K562 (cell line): ENCODE measurements around the gene ECM1. TPM values are rescaled to one million over a fixed set of nuclear protein-coding genes. Genes with fewer than 3 reads are reported as not detected.

Source experiments
- ARNT ChIP-seq, 2 experiments: fragments of 450-650 bp; IDR thresholded peaks; 2 replicates each; pipeline ENCODE4 v1.6.1; 2016; ENCODE audit warnings: mild to moderate bottlenecking in 1 of 2
- CBX8 ChIP-seq: fragments of 200-600 bp; sonication (generic); IDR thresholded peaks from 2 replicates; pipeline ENCODE4 v1.6.1; 2012; ENCODE audit warnings: borderline replicate concordance, mixed run types, low read depth, mild to moderate bottlenecking, moderate library complexity, mixed read lengths, low read length, control low read depth, inconsistent platforms; ENCODE audit not compliant: poor library complexity, severe bottlenecking; ENCODE audit errors: extremely low read depth
- CHD1 ChIP-seq: fragments of 200-600 bp; sonication (generic); IDR thresholded peaks from one replicate; pipeline ENCODE4 v1.6.1; 2012; ENCODE audit warnings: mild to moderate bottlenecking, moderate library complexity, low read length, inconsistent platforms
- CREB3L1 ChIP-seq: fragments of 450-650 bp; IDR thresholded peaks from 2 replicates; pipeline ENCODE4 v1.6.1; 2014; ENCODE audit warnings: low read depth, mild to moderate bottlenecking, moderate library complexity, borderline replicate concordance
- CREM ChIP-seq: IDR thresholded peaks from 2 replicates; pipeline ENCODE4 v1.6.1; 2014; ENCODE audit warnings: antibody characterized with exemption, low read depth
- FOSL1 ChIP-seq: fragments of 200-800 bp; sonication (Bioruptor generic); conservative IDR thresholded peaks from 2 replicates; pipeline ENCODE4 v1.6.1; 2016; ENCODE audit warnings: missing genetic modification characterization, missing compliant biosample characterization
- GATAD2A ChIP-seq: fragments of 450-650 bp; IDR thresholded peaks from 2 replicates; pipeline ENCODE4 v1.6.1; 2017
- HEY1 ChIP-seq: fragments of 250-450 bp; sonication (Bioruptor Pico); IDR thresholded peaks from 2 replicates; pipeline ENCODE4 v1.5.0; 2020; ENCODE audit warnings: mild to moderate bottlenecking, moderate library complexity, borderline replicate concordance
- HINFP ChIP-seq: fragments of 450-650 bp; conservative IDR thresholded peaks from 2 replicates; pipeline ENCODE4 v1.6.1; 2016; ENCODE audit warnings: missing genetic modification characterization, low read depth, mild to moderate bottlenecking, control low read depth, missing compliant biosample characterization
- HNRNPLL ChIP-seq: fragments of 200-400 bp; formaldehyde crosslinking; IDR thresholded peaks from 2 replicates; pipeline ENCODE4 v1.6.1; 2017; ENCODE audit warnings: low read length, low read depth, mild to moderate bottlenecking; ENCODE audit not compliant: poor library complexity, severe bottlenecking
- HOXB6 ChIP-seq: fragments of 250-450 bp; sonication (Bioruptor Pico); IDR thresholded peaks from 2 replicates; pipeline ENCODE4 v1.5.1; 2022; ENCODE audit warnings: mild to moderate bottlenecking, borderline replicate concordance
- KDM4B ChIP-seq, 2 experiments: fragments of 450-650 bp in 1 of 2; sonication (generic) in 1 of 2; IDR thresholded peaks; 2 replicates each; pipeline ENCODE4 v1.6.1; 2016 to 2017; ENCODE audit warnings: borderline replicate concordance in 2 of 2, antibody characterized with exemption in 1 of 2, low read depth in 1 of 2, mild to moderate bottlenecking in 1 of 2
- MBD2 ChIP-seq: sonication (generic); IDR thresholded peaks from 2 replicates; pipeline ENCODE4 v1.6.1; 2016; ENCODE audit warnings: low read depth, borderline replicate concordance
- NEUROD1 ChIP-seq: fragments of 150-350 bp; IDR thresholded peaks from 2 replicates; pipeline ENCODE4 v1.6.1; 2014; ENCODE audit warnings: borderline replicate concordance, low read length, low read depth; ENCODE audit not compliant: partially characterized antibody
- NR2C1 ChIP-seq, 2 experiments: fragments of 450-650 bp; IDR thresholded peaks; 2 replicates each; pipeline ENCODE4 v1.6.1; 2017; ENCODE audit warnings: mild to moderate bottlenecking in 2 of 2, antibody characterized with exemption in 1 of 2, inconsistent platforms in 1 of 2, missing compliant biosample characterization in 1 of 2, missing genetic modification characterization in 1 of 2
- POLR2AphosphoS5 ChIP-seq: IDR thresholded peaks from 2 replicates; pipeline ENCODE4 v1.6.1; 2011; ENCODE audit warnings: mild to moderate bottlenecking, low read depth, low read length, moderate library complexity; ENCODE audit not compliant: control insufficient read depth, insufficient read depth
- RBBP5 ChIP-seq: fragments of 200-600 bp; sonication (generic); IDR thresholded peaks from 2 replicates; pipeline ENCODE4 v1.6.1; 2012; ENCODE audit warnings: borderline replicate concordance, mild to moderate bottlenecking, low read length, control low read depth, inconsistent platforms; ENCODE audit not compliant: insufficient read depth, poor library complexity, severe bottlenecking
- SMAD3 ChIP-seq: fragments of 450-650 bp; formaldehyde crosslinking; conservative IDR thresholded peaks from 2 replicates; pipeline ENCODE4 v1.4.0; 2020; ENCODE audit warnings: mild to moderate bottlenecking
- SMARCC2 ChIP-seq: fragments of 450-650 bp; IDR thresholded peaks from 2 replicates; pipeline ENCODE4 v1.6.1; 2017; ENCODE audit warnings: antibody characterized with exemption, moderate library complexity, mild to moderate bottlenecking, low read depth
- TCFL5 ChIP-seq: fragments of 250-450 bp; sonication (Bioruptor Pico); conservative IDR thresholded peaks from 2 replicates; pipeline ENCODE4 v1.6.1; 2021; ENCODE audit warnings: mild to moderate bottlenecking, moderate library complexity, matching md5 sums
- THRB ChIP-seq: fragments of 450-650 bp; formaldehyde crosslinking; conservative IDR thresholded peaks from 2 replicates; pipeline ENCODE4 v1.4.0; 2022; ENCODE audit warnings: mild to moderate bottlenecking, missing genetic modification characterization
- ZNF507 ChIP-seq: conservative IDR thresholded peaks from 2 replicates; pipeline ENCODE4 v1.6.1; 2017; ENCODE audit warnings: missing genetic modification characterization, missing compliant biosample characterization
- ZNF561 ChIP-seq: fragments of 450-650 bp; formaldehyde crosslinking; conservative IDR thresholded peaks from 2 replicates; pipeline ENCODE4 v1.4.0; 2020; ENCODE audit warnings: mild to moderate bottlenecking, moderate library complexity
- polyA plus RNA-seq, 8 experiments: library from polyadenylated mRNA; depleted of rRNA in 4 of 8; stranded (reverse) in 5 of 8; unstranded in 3 of 8; fragments of >200 nt; fragmentation: Nextera tagmentation in 2 of 8; fragmentation: Illumina TruSeq in 1 of 8; extraction: Ambion mirVana in 2 of 8; extraction: Trizol in 1 of 8; gene quantifications; 2 replicates each; pipeline versions ENCODE4 v1.2.1 to v1.2.3, GENCODE V29; 2011 to 2014; ENCODE audit warnings: inconsistent platforms in 1 of 8, missing spikeins in 1 of 8
- total RNA-seq, 7 experiments: library from RNA; depleted of rRNA in 6 of 7; stranded (reverse); fragments of >200 nt in 6 of 7; fragmentation: Illumina TruSeq in 2 of 7; extraction: Trizol in 2 of 7; gene quantifications; 2 replicates each; pipeline versions ENCODE4 v1.2.1 to v1.2.3, GENCODE V29; 2011 to 2021; ENCODE audit warnings: low replicate concordance in 1 of 7

ECM1 gene
- total and polyA plus RNA-seq, 9 of the 15 experiments (the other 6 are each of a cell fraction or from before 2014, with no cell fraction given) = 6.6 to 52.2 (median 12.8) TPM

GRCh38 chr1:150549496-150550221, 41.8 kb downstream of the ECM1 start (continued):
- 0 out of 2 replicates have a peak, but pooled peaks have one; percentile 1 for TF ChIP-seq CREM
- no peak for TF ChIP-seq TCFL5 (CRISPR knock-in tag)
- no peak for TF ChIP-seq HINFP (tag)
- 0 out of 2 replicates have a peak, but pooled peaks have one; percentile 14 for TF ChIP-seq FOSL1 (tag)
- TF ChIP-seq THRB = no peak
- TF ChIP-seq SMARCC2 = no peak
- no peak for TF ChIP-seq CBX8
- TF ChIP-seq ARNT (IDR thresholded peaks at IDR 0.05) = peak in 1 of 2 experiments; percentile 27; a peak in 1 of 4 replicates
- no peak for TF ChIP-seq HOXB6 (CRISPR knock-in tag)
- no peak for TF ChIP-seq SMAD3 (CRISPR knock-in tag)
- TF ChIP-seq HEY1 (CRISPR knock-in tag) = no peak
- no peak for TF ChIP-seq ZNF561 (CRISPR knock-in tag)
- no peak for TF ChIP-seq CREB3L1
- TF ChIP-seq NR2C1 (IDR thresholded peaks at IDR 0.05) = no peak
- TF ChIP-seq NR2C1 (tag; IDR thresholded peaks at IDR 0.05) = no peak
- TF ChIP-seq GATAD2A = 0 out of 2 replicates have a peak, but pooled peaks have one; percentile 48
- no peak for TF ChIP-seq RBBP5
- TF ChIP-seq KDM4B (IDR thresholded peaks at IDR 0.05; ENCODE audit: borderline replicate concordance in 2 of 2, low read depth in 1 of 2) = no peak
- peak; percentile 32 for TF ChIP-seq HNRNPLL
- no peak for TF ChIP-seq NEUROD1
- TF ChIP-seq CHD1 = peak; percentile 57
- TF ChIP-seq MBD2 = peak; percentile 3; the same call in 1 of the 2 replicates
- TF ChIP-seq ZNF507 (tag) = no peak
- TF ChIP-seq POLR2AphosphoS5 = peak; percentile 13; the same call in 1 of the 2 replicates
